ENCODE data around the gene FARS2. TPM values are rescaled to one million over a fixed set of nuclear protein-coding genes. Genes with fewer than 3 reads are reported as not detected.

The FARS2 gene
- polyA plus RNA-seq, 3 donors = 12.2 to 21.6 (median 17.7) TPM

GRCh38 chr6:5723841-5724691, 462.8 kb downstream of the FARS2 start:
- H3K27me3 Mint-ChIP-seq (ENCODE audit: low read depth in 3 of 3) = no peaks in the 10 kb centered on the region
- peak overlapping the region; percentile 71 for H3K4me2 ChIP-seq (replicated peaks; ENCODE audit: extremely low read depth, low read length, poor library complexity, severe bottlenecking)
- H3K4me1 Mint-ChIP-seq = peaks cover 43% of the 10 kb centered on the region

More at GRCh38 chr6:5723841-5724691, 462.8 kb downstream of the FARS2 start:
- DNase-seq = peak; percentile 85 to 88 (median 85)
- Histone ChIP-seq H2AFZ (ENCODE audit: insufficient read depth, low read depth, low read length, poor library complexity, severe bottlenecking) (peak overlapping the region; percentile 84), H4K20me1 (ENCODE audit: insufficient read depth, low read length) (no peaks in the 10 kb centered on the region), H3K9ac (ENCODE audit: insufficient read depth, low read length, poor library complexity, severe bottlenecking) (peak overlapping the region; percentile 66), H3K4me1 (ENCODE audit: control insufficient read depth in 1 of 2, insufficient read depth in 2 of 2, low read length in 2 of 2) (peaks cover 35 to 36% of the 10 kb centered on the region in 2 donors), H3K36me3 (replicated peaks in 1 of 2; ENCODE audit: control insufficient read depth in 1 of 2, insufficient read depth in 2 of 2, low read length in 2 of 2) (no peaks in the 10 kb centered on the region), H3K4me3 (replicated peaks in 1 of 3; ENCODE audit: low read depth in 2 of 3, low read length in 3 of 3) (peak overlapping the region; percentile 12 to 44 (median 30)), H3K9me3 (replicated peaks in 1 of 2; ENCODE audit: control insufficient read depth in 1 of 2, insufficient read depth in 1 of 2, low read length in 2 of 2) (no peaks in the 10 kb centered on the region), H3K27me3 (ENCODE audit: control insufficient read depth in 2 of 2, insufficient read depth in 2 of 2, low read length in 2 of 2) (no peaks in the 10 kb centered on the region), H3K27ac (ENCODE audit: low read depth in 1 of 2, low read length in 2 of 2) (peak overlapping the region; percentile 97 to 98), H3K79me2 (ENCODE audit: insufficient read depth, low read length) (no peaks in the 10 kb centered on the region)
- no peak for TF ChIP-seq CTCF (IDR thresholded peaks at IDR 0.05)
- Mint-ChIP-seq H3K36me3 (peaks cover 1 to 4% of the 10 kb centered on the region in 2 donors), H3K27ac (peak overlapping the region; percentile 99 to 100 (median 99)), H3K9me3 (peaks cover 0 to 3% (median 0%) of the 10 kb centered on the region in 7 donors), H3K4me3 (peak overlapping the region; percentile 77 to 86)
- WGBS (ENCODE audit: insufficient coverage) = 5% methylated on average over 18 of the region's 21 CpGs
- intact Hi-C loops (cut with micrococcal nuclease) = loop anchor here (5.0 to 10.0 kb wide), 2 partner anchors 49 to 52 kb away; no protein-coding TSS in a partner anchor

Data from CD14-positive monocyte (primary cell).